Kidney tubule cell (primary cell): ENCODE results near the gene ASCL2.

Experiments used
- DNase-seq: peaks from one replicate; pipeline ENCODE4 v3.0.0-alpha.2; 2018; ENCODE audit warnings: low spot score

Gene ASCL2

GRCh38 chr11:2272228-2272945 lies 2.0 kb upstream of the ASCL2 start:
- DNase-seq, result no peak

GRCh38 chr11:2271327-2272227 lies 1.2 kb upstream of the ASCL2 start:
- DNase-seq, result no peak

- no peak for DNase-seq
These were observed 614 bp upstream of the ASCL2 start for GRCh38 chr11:2271077-2271326.

- peak; percentile 43 for DNase-seq
These were observed 627 bp downstream of the ASCL2 start for GRCh38 chr11:2269601-2270321.

- no peak for DNase-seq
These were observed 1.4 kb downstream of the ASCL2 start for GRCh38 chr11:2268729-2269600.

- no peak for DNase-seq
These were observed 2.3 kb downstream of the ASCL2 start for GRCh38 chr11:2267851-2268728.

- no peak for DNase-seq
These were observed 3.0 kb downstream of the ASCL2 start for GRCh38 chr11:2267306-2267850.

GRCh38 chr11:2266586-2267305 lies 3.6 kb downstream of the ASCL2 start:
- no peak for DNase-seq

- no peak for DNase-seq
These were observed 4.4 kb downstream of the ASCL2 start for GRCh38 chr11:2265854-2266585.

GRCh38 chr11:2265396-2265795 lies 5.0 kb downstream of the ASCL2 start:
- DNase-seq, result no peak

GRCh38 chr11:2264366-2265053 lies 5.9 kb downstream of the ASCL2 start:
- no peak for DNase-seq

- DNase-seq, result no peak
These were observed 6.5 kb downstream of the ASCL2 start for GRCh38 chr11:2263724-2264360.

- no peak for DNase-seq
These were observed 7.3 kb downstream of the ASCL2 start for GRCh38 chr11:2263071-2263565.

- no peak for DNase-seq
These were observed 7.9 kb downstream of the ASCL2 start for GRCh38 chr11:2262301-2263070.

- no peak for DNase-seq
These were observed 8.8 kb downstream of the ASCL2 start for GRCh38 chr11:2261436-2262230.
